ENCODE measurements around the gene SLC8B1.

SLC8B1 gene

GRCh38 chr12:113318046-113318656 is 16.8 kb downstream of the SLC8B1 start:
- no peak for DNase-seq (ENCODE audit: low spot score)
- no peak for TF ChIP-seq CTCF (IDR thresholded peaks at IDR 0.05; ENCODE audit: extremely low read depth, missing control alignments)

GRCh38 chr12:113317122-113317521 is 17.8 kb downstream of the SLC8B1 start:
- DNase-seq (ENCODE audit: low spot score), result no peak

GRCh38 chr12:113316155-113316554 is 18.8 kb downstream of the SLC8B1 start:
- TF ChIP-seq CTCF (IDR thresholded peaks at IDR 0.05; ENCODE audit: extremely low read depth, missing control alignments), result no peak
- DNase-seq (ENCODE audit: low spot score), result no peak

More at GRCh38 chr12:113317122-113317521, 17.8 kb downstream of the SLC8B1 start:
- no peak for TF ChIP-seq CTCF (IDR thresholded peaks at IDR 0.05; ENCODE audit: extremely low read depth, missing control alignments)

- TF ChIP-seq CTCF (IDR thresholded peaks at IDR 0.05; ENCODE audit: extremely low read depth, missing control alignments), result no peak
- DNase-seq (ENCODE audit: low spot score), result no peak
Observed at GRCh38 chr12:113315358-113315757, 19.6 kb downstream of the SLC8B1 start.

- TF ChIP-seq CTCF (IDR thresholded peaks at IDR 0.05; ENCODE audit: extremely low read depth, missing control alignments), result no peak
- no peak for DNase-seq (ENCODE audit: low spot score)
Observed at GRCh38 chr12:113314121-113314529, 20.8 kb downstream of the SLC8B1 start.

- DNase-seq (ENCODE audit: low spot score), result no peak
- no peak for TF ChIP-seq CTCF (IDR thresholded peaks at IDR 0.05; ENCODE audit: extremely low read depth, missing control alignments)
Observed at GRCh38 chr12:113310489-113310888, 24.4 kb downstream of the SLC8B1 start.

- no peak for TF ChIP-seq CTCF (IDR thresholded peaks at IDR 0.05; ENCODE audit: extremely low read depth, missing control alignments)
- no peak for DNase-seq (ENCODE audit: low spot score)
Observed at GRCh38 chr12:113306382-113306781, 28.5 kb downstream of the SLC8B1 start.

Data from GM20000 (cell line).